IMR-90 (cell line): ENCODE measurements around the gene MYBPC3. TPM values are rescaled to one million over a fixed set of nuclear protein-coding genes. Genes with fewer than 3 reads are reported as not detected.

ENCODE experiments used
- ATAC-seq: fragments of 200-7000 bp; cut with Tn5 transposase; 2 replicates; pipeline ENCODE4 v1.9.1; 2020; ENCODE audit warnings: low read depth, mild to moderate bottlenecking, moderate library complexity
- BruUV-seq: library from RNA; stranded (reverse); fragments of 400-500 nt; replicated peaks from 2 replicates; lab custom pipeline; 2021; lab: Mats Ljungman, UMichigan
- CTCF ChIA-PET: fragments of 300-600 bp; formaldehyde crosslinking; extraction: SDS; loops from one replicate; lab custom pipeline; 2021; ENCODE audit warnings: antibody characterized with exemption; lab: Yijun Ruan, JAX
- POLR2A ChIA-PET: fragments of 300-600 bp; sonication (Branson Sonifier 250); formaldehyde crosslinking; loops from one replicate; lab custom pipeline; 2022; ENCODE audit warnings: antibody characterized with exemption; ENCODE audit not compliant: unreplicated experiment; lab: Charles Lee
- DNase-seq: peaks from one replicate; pipeline ENCODE4 v3.0.0; 2013
- H2AFZ ChIP-seq: replicated peaks from 2 replicates; pipeline ENCODE3; 2013; ENCODE audit warnings: low read length, mild to moderate bottlenecking; ENCODE audit not compliant: poor library complexity
- H2AK5ac ChIP-seq: 2 replicates; pipeline ENCODE4 v1.6.1; 2013; ENCODE audit warnings: low read depth, low read length, inconsistent platforms
- H2AK9ac ChIP-seq: replicated peaks from 2 replicates; pipeline ENCODE3; 2013; ENCODE audit warnings: mild to moderate bottlenecking, low read depth, low read length, moderate library complexity; ENCODE audit not compliant: poor library complexity
- H2BK120ac ChIP-seq: 2 replicates; pipeline ENCODE4 v1.6.1; 2013; ENCODE audit warnings: low read depth, low read length, inconsistent platforms
- H2BK15ac ChIP-seq: 3 replicates; pipeline ENCODE4 v1.6.1; 2013; ENCODE audit warnings: low read depth, low read length, inconsistent platforms
- H2BK20ac ChIP-seq: 2 replicates; pipeline ENCODE4 v1.6.1; 2013; ENCODE audit warnings: low read depth, mild to moderate bottlenecking, inconsistent platforms, low read length, moderate library complexity
- H2BK5ac ChIP-seq: 2 replicates; pipeline ENCODE4 v1.6.1; 2013; ENCODE audit warnings: mild to moderate bottlenecking, low read depth, low read length, inconsistent platforms; ENCODE audit not compliant: poor library complexity, severe bottlenecking
- H3K14ac ChIP-seq: replicated peaks from 2 replicates; pipeline ENCODE4 v1.6.1; 2013; ENCODE audit warnings: low read depth, low read length, inconsistent platforms
- H3K18ac ChIP-seq: 2 replicates; pipeline ENCODE4 v1.6.1; 2013; ENCODE audit warnings: low read depth, low read length, control low read depth
- H3K23ac ChIP-seq: 2 replicates; pipeline ENCODE4 v1.6.1; 2013; ENCODE audit warnings: low read depth, low read length, inconsistent platforms
- H3K27ac ChIP-seq: 2 replicates; pipeline ENCODE4 v1.5.1; 2013; ENCODE audit warnings: mild to moderate bottlenecking, control low read depth, low read length; ENCODE audit not compliant: insufficient read depth
- H3K27me3 ChIP-seq: 2 replicates; pipeline ENCODE4 v1.6.1; 2013; ENCODE audit warnings: low read length; ENCODE audit not compliant: control insufficient read depth, insufficient read depth
- H3K36me3 ChIP-seq: 2 replicates; pipeline ENCODE4 v1.6.1; 2013; ENCODE audit warnings: low read length, mixed read lengths; ENCODE audit not compliant: control insufficient read depth, insufficient read depth
- H3K4ac ChIP-seq: 2 replicates; pipeline ENCODE4 v1.6.1; 2013; ENCODE audit warnings: low read depth, low read length, inconsistent platforms
- H3K4me1 ChIP-seq: 2 replicates; pipeline ENCODE4 v1.6.1; 2013; ENCODE audit warnings: low read length, mixed read lengths; ENCODE audit not compliant: control insufficient read depth, insufficient read depth
- H3K4me2 ChIP-seq: 2 replicates; pipeline ENCODE4 v1.6.1; 2013; ENCODE audit warnings: low read depth, mild to moderate bottlenecking, control low read depth, low read length, moderate library complexity
- H3K4me3 ChIP-seq: 2 replicates; pipeline ENCODE4 v1.5.1; 2013; ENCODE audit warnings: low read depth, mild to moderate bottlenecking, control low read depth, low read length, moderate library complexity; ENCODE audit not compliant: insufficient read depth
- H3K56ac ChIP-seq: 2 replicates; pipeline ENCODE4 v1.6.1; 2013; ENCODE audit warnings: low read length, inconsistent platforms; ENCODE audit not compliant: insufficient read depth; ENCODE audit errors: extremely low read depth
- H3K79me1 ChIP-seq, 2 experiments: 2 replicates each; pipeline ENCODE4 v1.6.1; 2013; ENCODE audit warnings: low read length in 2 of 2, inconsistent platforms in 1 of 2, low read depth in 1 of 2
- H3K9ac ChIP-seq: 2 replicates; pipeline ENCODE4 v1.6.1; 2013; ENCODE audit warnings: low read depth, low read length, control low read depth
- H3K9me1 ChIP-seq: 2 replicates; pipeline ENCODE4 v1.6.1; 2013; ENCODE audit warnings: low read length, inconsistent platforms; ENCODE audit not compliant: insufficient read depth
- H3K9me3 ChIP-seq: 2 replicates; pipeline ENCODE4 v1.6.1; 2013; ENCODE audit warnings: low read length; ENCODE audit not compliant: control insufficient read depth, insufficient read depth
- H4K20me1 ChIP-seq: 2 replicates; pipeline ENCODE4 v1.6.1; 2013; ENCODE audit warnings: low read length, inconsistent platforms; ENCODE audit not compliant: insufficient read depth
- H4K5ac ChIP-seq: 2 replicates; pipeline ENCODE4 v1.6.1; 2013; ENCODE audit warnings: mild to moderate bottlenecking, low read depth, low read length, control low read depth
- H4K8ac ChIP-seq, 2 experiments: 2 replicates each; pipeline ENCODE4 v1.6.1; 2013; ENCODE audit warnings: low read depth in 2 of 2, low read length in 2 of 2, control low read depth in 1 of 2, inconsistent platforms in 1 of 2
- H4K91ac ChIP-seq: 2 replicates; pipeline ENCODE4 v1.6.1; 2013; ENCODE audit warnings: low read depth, low read length, inconsistent platforms; ENCODE audit not compliant: insufficient read depth
- CEBPB ChIP-seq: IDR thresholded peaks from 2 replicates; pipeline ENCODE4 v1.6.1; 2012; ENCODE audit warnings: low read depth, low read length, improper control_type of control experiment
- CHD1 ChIP-seq: IDR thresholded peaks from 2 replicates; pipeline ENCODE4 v1.6.1; 2012; ENCODE audit warnings: low read depth, low read length, improper control_type of control experiment
- FOS ChIP-seq: fragments of 150-350 bp; IDR thresholded peaks from 2 replicates; pipeline ENCODE4 v1.6.1; 2016; ENCODE audit warnings: low read depth, low read length
- MXI1 ChIP-seq: IDR thresholded peaks from 2 replicates; pipeline ENCODE4 v1.6.1; 2012; ENCODE audit warnings: low read depth, mild to moderate bottlenecking, low read length, moderate library complexity, borderline replicate concordance
- RAD21 ChIP-seq: IDR thresholded peaks from 2 replicates; pipeline ENCODE4 v1.6.1; 2012; ENCODE audit warnings: low read length, improper control_type of control experiment
- WGBS, 2 experiments: methylation state at CpG; one replicate each; pipeline versions ENCODE4 v1.1.5 to v1.1.7; 2013; ENCODE audit warnings: missing lambda C conversion rate in 2 of 2; ENCODE audit not compliant: insufficient read length in 1 of 2; ENCODE audit errors: extremely low coverage in 2 of 2; 5-methylcytosine and 5-hydroxymethylcytosine counted together
- dilution Hi-C: fragments of 300-500 bp; cut with HindIII; formaldehyde crosslinking; loops from one replicate; pipeline ENCODE4 v1.14.3; 2018; ENCODE audit warnings: low sequenced_read_pairs; ENCODE audit not compliant: unreplicated experiment
- in situ Hi-C: fragments of 300-500 bp; cut with MboI; formaldehyde crosslinking; loops from 3 replicates; pipeline ENCODE4 v1.14.3; 2019; ENCODE audit warnings: low sequenced_read_pairs, inconsistent platforms, mixed read lengths
- intact Hi-C: fragments of 100-400 bp; cut with micrococcal nuclease; formaldehyde crosslinking; loops from 2 replicates; pipeline ENCODE4 v1.10.0; 2022
- polyA plus RNA-seq, 3 experiments: library from polyadenylated mRNA; depleted of rRNA; stranded (reverse); fragments of >200 nt; gene quantifications; 2 replicates each; pipeline ENCODE4 v1.2.3, GENCODE V29; 2012; ENCODE audit warnings: low replicate concordance in 1 of 3
- total RNA-seq: library from RNA; depleted of rRNA; stranded (reverse); fragments of >200 nt; gene quantifications from 2 replicates; pipeline ENCODE4 v1.2.3, GENCODE V29; 2012

Gene MYBPC3
- total and polyA plus RNA-seq, 2 of the 4 experiments (the other 2 are of a cell fraction) = not detected

DNA sequence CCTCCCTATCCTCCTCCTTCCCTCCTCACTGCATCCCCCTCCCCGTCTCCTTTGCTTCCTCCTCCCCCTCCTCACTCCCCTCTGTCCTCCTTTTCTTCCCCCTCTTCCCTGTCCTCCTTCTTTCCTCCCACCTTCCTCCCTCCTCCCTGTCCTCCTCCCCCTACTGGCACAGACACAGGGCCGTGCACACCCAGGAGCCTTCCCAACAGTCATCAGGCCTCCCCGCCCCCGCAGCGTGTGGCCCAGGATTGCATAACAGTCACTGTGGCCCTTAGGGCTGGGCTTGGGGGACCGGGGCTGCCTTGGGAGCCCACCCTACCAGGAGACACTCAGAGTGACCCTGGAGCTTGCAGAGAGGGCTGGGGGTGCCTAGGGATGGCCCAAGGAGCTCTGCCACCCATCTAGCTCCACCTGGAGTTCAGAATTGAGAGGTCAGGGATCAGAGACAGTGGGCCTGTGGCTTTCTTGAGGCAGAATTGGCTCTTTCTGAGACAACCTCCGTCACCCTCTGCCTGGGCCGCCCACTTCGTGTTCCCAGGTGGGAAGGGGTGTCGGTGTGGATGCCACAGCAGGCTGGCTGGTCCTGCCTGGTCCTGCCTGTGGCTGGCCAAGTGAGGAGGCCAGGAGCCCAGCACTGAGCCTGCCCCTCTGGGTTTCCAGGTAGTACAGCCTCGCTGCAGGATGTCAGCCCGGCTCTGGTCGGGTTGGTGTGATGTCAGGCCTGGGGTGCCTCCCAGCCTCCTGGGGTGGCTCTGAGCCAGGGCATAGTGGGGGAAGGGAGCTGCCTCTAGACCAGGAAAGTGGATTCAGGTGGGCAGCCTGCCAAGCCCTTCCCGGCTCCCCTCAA lies 24.2 kb upstream of the MYBPC3 start:
- H3K4me3 ChIP-seq = no peak overlapping the region
- no peaks in the 10 kb centered on the region; the same call in 1 of the 2 replicates for H4K20me1 ChIP-seq
- H3K27me3 ChIP-seq = peaks cover 5% of the 10 kb centered on the region; the same call in 1 of the 2 replicates
- H2BK15ac ChIP-seq = no peak overlapping the region
- H3K4me1 ChIP-seq = peaks cover 5% of the 10 kb centered on the region
- H4K8ac ChIP-seq = no peak overlapping the region
- H3K79me1 ChIP-seq = no peaks in the 10 kb centered on the region
- no peak for TF ChIP-seq FOS
- TF ChIP-seq CEBPB = peak; percentile 55
- no peak for TF ChIP-seq CHD1
- TF ChIP-seq RAD21 = no peak
- TF ChIP-seq MXI1 = no peak
- no peak overlapping the region for H4K5ac ChIP-seq
- H3K18ac ChIP-seq = no peak overlapping the region
- no peak overlapping the region for H3K4me2 ChIP-seq
- H2AK5ac ChIP-seq = peak overlapping the region; percentile 33; the same call in 1 of the 2 replicates
- H3K36me3 ChIP-seq = no peaks in the 10 kb centered on the region
- intact Hi-C loops (no loop called here), dilution Hi-C loops (no loop called here), in situ Hi-C loops (no loop called here)
- peak overlapping the region; percentile 82 for H2AK9ac ChIP-seq
- ATAC-seq (no peak), DNase-seq (no peak)
- H3K4ac ChIP-seq = no peak overlapping the region; the same call in 1 of the 2 replicates
- no peak overlapping the region for H2BK20ac ChIP-seq
- peaks cover 9% of the 10 kb centered on the region for H3K9me1 ChIP-seq
- WGBS, 2 experiments = 60% methylated on average over 6 of the region's 14 CpGs; no CpG with 5 or more reads in 1 of the 2 experiments
- H3K27ac ChIP-seq = no peak overlapping the region
- POLR2A ChIA-PET = no interaction called here
- no peaks in the 10 kb centered on the region for H3K9me3 ChIP-seq
- H3K14ac ChIP-seq = no peak overlapping the region
- peak overlapping the region; percentile 58 for H2AFZ ChIP-seq
- H3K23ac ChIP-seq = no peak overlapping the region
- H3K9ac ChIP-seq = no peak overlapping the region
- no peak overlapping the region for H3K56ac ChIP-seq
- no TSS peak for BruUV-seq
- H2BK120ac ChIP-seq = no peak overlapping the region
- H2BK5ac ChIP-seq = no peak overlapping the region
- no peak overlapping the region for H4K91ac ChIP-seq
- CTCF ChIA-PET = no interaction called here
